Right ventricle myocardium inferior (tissue), 1 donor: ENCODE measurements around the gene HOXC10. TPM values are rescaled to one million over a fixed set of nuclear protein-coding genes. Genes with fewer than 3 reads are reported as not detected.

Experiments used
- ATAC-seq: fragments of 200-7000 bp; cut with Tn5 transposase; one replicate; pipeline ENCODE4 v1.9.1; 2020; ENCODE audit warnings: mild to moderate bottlenecking, moderate library complexity
- DNase-seq: peaks from one replicate; pipeline ENCODE4 v3.0.0; 2021; ENCODE audit errors: missing footprints
- intact Hi-C: fragments of 100-400 bp; cut with DNase I; formaldehyde crosslinking; loops from one replicate; pipeline ENCODE4 v1.11.0; 2022
- total RNA-seq: library from RNA; stranded (reverse); fragmentation: NEBNext Ultra II Directional; extraction: Animal tissue kit (Norgen Biotek cat#: 25700); gene quantifications from one replicate; pipeline ENCODE4 v1.2.1, GENCODE V29; 2021
- donor health status: DM: no; HTN: yes; CAD: no; lungs with severe emphysema.

Gene HOXC10
- total RNA-seq, 1 donor from 2014 or later, result not detected

DNA sequence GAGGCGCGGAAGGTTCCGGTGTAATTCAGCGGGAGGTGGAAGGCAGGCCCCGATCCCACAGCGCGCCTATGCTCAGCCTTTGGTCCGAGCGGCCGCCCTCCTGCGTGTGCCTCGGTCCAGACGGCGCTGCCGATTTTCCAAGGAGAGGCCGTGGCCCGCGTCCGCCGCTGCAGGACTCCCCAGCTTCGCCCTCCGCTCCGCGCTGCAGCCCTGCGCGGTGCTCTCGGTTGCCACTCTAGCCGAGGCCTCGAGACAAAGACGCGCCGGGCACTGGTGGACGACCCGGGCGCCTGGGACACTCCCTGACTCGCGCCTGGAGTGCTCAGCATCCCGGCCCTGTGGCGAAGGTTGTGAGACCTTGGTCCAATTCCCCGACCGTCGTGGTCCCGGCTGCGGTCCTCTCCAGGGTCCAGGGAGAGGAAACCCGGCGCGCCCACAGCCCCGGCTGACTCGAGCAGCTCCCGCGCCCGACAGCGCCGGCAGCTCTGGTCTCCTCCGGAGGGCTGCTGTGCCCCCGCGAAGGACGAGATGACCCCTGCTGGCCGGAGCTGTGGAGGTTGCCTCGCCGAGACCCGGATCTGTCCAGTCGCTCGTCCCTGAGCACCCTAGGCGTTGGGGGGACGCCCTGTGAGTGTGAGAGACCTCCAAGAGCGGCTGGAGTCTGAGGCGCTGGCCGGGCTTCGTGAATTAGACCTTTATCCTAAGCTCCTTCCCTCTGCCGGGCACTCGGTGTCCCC, 23.8 kb upstream of the HOXC10 start:
- DNase-seq (no peak), ATAC-seq (no peak)
- intact Hi-C loops, result no loop called here

DNA sequence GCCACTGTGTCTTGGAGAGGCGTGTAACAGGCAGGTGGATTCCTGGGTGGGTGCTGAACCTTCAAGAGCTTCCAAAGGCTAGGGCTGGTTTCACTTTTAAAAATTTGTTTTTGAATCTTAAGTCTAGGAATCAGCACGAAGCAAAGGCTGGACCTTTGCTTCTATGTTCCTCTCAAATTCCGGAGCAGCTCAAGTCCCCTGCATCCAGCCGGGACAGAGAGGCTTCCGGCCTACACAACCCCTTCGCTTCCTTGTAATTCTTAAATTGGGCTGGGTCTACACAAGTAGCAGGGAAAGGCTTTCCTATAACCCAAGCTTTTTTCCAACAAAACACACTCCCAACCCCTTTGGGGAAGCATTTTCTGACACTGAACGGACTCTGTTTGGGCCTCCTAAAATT, 21.9 kb upstream of the HOXC10 start:
- no peak for DNase-seq
- intact Hi-C loops, result no loop called here
- ATAC-seq, result no peak

DNA sequence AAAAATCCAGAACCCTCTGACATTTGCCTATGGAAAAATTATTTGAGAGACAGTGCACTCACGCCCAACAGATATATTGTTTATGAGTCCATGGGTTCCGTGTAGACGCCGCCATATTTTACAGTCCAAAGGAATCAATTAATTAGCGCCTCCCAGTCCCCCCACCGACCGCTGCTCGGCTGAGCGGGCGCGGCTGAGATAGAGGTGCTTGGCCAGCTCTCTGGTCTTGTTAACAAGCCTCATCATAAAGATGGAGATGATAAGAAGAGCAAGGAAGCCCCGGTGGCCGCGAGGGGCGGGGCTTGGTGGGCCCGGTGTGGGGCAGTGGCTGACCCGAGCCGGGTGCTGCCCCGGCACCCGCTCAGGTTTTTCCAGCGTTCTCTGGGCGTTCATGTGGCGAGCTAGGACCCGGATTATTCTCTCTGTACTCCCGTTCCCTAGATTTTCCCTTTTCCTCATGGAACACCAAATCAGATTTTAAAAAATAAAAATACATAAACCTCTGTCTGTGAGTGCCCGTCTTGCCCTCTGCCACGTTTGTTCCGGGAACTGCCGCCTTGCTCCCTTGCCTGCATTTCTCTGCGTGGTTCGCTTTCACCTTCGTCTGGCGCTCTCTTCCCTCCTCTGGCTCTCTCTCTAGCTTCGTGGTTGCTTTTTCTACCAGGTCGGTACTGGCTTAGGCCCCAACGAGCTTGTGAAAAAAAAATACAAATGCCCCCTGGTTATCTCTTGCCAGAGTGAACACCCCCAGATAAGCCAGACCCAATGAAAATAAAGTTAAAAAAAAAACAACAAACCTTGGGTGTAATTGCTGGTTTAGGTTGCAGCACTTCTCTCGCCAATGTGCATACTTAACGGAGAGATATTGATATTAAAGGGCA, 21.3 kb upstream of the HOXC10 start:
- intact Hi-C loops, result no loop called here
- no peak for ATAC-seq
- DNase-seq, result no peak

DNA sequence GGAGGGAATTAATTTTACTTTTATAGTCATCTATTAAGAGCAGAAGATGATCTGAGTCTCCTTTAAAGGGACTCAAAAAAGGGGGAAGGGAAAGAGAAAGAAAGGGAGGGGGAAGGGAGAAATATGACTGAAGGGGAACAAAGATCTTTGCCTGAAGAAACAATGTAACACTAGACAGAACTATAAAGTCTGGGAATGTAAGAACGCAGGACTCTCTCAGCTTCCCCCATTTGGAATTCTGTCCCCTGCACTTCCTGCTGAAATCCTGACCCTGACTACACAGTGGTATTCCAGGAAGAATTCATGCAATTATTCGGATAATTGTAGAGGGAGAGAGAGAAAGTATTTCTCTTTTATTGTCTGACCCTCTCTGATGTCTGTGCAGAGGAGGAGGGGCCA, 20.6 kb upstream of the HOXC10 start:
- no peak for DNase-seq
- intact Hi-C loops, result no loop called here
- ATAC-seq, result no peak

DNA sequence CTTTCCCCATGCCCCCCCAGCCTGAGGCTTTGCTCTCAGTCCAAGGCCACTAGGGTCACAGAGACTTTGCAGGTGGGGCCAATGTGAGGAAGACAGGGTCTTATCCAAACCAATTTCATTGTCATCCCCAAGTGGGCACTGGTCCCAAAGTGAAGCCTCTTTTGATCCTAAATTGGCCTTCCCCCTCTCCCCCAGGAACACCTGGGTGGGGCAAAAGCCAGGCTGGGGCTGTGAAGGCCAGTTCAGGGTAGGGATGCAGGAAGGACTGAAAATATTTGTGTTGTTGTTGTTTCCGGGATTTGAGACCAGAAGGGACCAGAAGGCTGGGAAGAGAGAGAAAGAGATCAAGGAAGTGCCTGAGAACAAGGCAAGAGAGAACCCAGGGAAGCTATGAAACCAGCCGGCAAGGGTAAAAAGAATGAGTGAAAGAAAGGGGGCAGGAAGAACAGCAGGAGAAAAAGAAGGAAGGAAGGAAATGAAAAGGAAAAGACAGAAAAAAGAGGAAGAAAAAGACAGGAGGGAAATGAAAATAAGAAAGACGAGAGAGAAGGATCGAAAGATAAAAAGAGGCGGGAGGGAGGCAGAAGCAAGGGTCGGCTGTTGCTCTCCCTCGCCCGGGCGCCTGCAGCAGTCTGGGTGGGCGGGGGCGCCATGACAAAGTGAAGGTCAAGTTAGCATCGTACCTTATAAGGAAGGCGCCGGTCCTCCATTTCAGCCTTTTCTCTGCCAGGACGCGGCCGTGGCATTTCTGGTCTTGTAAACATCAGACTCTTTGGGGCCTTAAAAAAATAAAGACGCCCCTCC, 19.5 kb upstream of the HOXC10 start:
- ATAC-seq, result no peak

DNA sequence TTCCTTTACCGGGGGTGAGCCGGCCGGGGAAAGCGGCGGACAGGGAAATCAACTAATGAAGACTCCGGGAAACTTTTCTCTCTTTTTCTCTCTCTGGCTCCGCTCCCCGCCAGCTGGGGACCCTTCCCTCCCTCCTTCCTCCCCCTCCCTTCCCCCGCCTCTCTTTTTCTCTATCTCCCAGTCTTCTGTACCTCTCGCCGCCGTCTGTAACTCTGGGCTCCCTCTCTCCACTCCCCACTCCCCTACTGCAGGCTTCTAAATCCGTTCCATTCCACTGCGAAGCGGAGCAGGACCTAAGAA, 18.9 kb upstream of the HOXC10 start:
- intact Hi-C loops, result no loop called here
- ATAC-seq (no peak), DNase-seq (no peak)

More for the DNA sequence above, 19.5 kb upstream of the HOXC10 start:
- DNase-seq, result no peak
- intact Hi-C loops, result no loop called here

DNA sequence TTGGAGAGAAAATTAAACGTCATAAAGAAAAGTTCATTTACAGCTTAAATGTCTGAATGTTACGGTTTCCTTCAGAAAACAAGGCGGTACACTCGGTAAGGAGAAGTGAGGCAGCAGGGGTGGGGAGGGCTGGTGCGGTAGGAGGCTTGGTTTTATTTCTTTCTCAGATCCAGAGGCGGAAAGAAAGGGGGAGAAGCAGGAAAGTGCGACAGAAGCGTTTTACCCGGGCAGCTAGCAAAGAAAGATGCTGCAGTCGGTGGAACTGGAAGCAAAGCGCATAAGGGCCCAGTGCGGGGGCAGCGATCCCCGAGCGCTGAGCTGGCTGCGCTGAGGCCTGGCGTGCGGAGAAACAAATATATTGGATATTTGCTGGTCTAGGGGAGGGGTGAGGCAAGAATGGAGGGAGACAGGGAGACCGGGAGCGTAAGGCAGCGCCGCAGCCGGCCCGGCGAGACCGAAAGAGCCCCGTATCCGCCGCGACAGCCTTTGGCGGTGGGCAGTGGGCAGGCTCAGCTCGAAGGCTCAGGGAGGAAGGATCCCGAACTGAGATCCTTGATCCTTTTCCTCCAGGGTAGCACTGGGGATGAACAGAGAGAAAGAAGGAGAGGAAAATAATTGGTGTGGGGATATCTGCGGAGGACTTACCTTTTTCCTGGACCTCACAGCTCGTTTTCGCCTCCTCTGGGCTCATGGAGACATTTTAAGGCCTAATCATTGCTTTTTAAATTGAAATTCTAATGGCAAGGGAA, 18.4 kb upstream of the HOXC10 start:
- no peak for DNase-seq
- intact Hi-C loops, result no loop called here
- ATAC-seq, result no peak

DNA sequence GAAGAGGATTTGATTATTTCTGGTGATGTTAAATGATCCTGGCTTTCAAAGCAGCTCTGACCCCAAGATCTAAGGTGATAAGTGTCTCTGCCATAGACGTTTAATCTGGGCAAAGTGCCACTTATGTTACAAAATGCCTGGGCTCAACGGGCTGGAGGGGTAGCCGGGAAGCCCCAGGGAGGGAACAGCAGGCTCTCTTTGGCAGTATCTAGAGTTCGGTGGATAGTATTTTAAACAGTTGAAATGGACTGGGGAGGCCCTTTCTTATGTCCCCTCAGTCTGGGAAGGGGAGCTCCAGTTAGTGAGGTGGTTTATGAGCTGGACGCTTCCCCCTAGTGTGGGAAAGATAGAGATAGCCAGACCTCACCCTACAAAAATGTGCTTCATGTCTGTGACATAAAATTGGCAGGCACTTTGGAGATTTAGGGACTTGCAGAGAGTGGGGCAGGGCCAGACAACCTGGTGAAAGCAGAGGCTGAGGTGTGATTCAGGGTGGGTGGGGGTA, 17.5 kb upstream of the HOXC10 start:
- intact Hi-C loops, result no loop called here
- DNase-seq, result no peak
- ATAC-seq, result no peak

DNA sequence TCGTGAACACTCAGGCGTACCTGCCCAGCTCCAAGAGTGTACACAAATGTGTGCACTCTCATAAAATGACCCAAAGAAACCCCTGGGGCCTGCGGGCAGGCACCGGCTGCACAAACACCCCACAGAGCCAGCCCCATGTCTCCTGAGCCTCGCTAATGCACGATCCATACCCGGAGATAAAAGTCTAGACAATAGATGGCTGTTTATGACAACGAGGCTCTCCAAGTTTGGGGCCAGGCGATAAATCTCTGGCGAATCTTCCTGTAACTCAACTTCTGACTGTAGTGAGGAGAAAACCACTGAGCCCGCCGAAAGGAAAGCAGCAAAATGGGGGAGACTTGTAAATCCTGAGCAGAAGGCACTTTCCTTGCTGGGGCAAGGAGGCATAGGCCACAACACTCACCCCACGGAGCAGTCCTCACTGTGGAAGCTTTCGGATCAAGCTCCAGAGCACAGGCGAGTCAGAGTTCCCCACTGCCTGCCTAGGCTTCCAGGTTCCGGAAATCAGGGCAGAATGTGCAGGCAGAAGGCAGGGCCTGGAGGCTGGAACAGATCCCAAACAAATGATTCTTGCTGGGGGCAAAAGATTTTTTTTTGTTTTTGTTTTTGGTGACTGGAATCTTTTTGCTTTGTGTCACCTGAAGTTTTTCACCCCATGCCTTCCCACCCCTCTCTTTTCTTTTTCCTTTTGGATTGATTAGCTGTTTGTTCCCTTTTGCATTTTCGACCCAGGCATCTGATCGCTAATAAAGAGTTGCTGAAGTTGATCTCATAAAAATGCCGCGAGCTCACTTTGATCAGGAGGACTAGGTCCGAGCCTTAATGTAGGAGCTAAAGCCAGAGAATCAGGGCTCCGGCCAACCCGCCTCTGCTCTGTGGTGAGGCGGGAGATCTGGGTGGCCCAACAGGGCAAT, 16.5 kb upstream of the HOXC10 start:
- DNase-seq (no peak), ATAC-seq (no peak)
- intact Hi-C loops, result no loop called here

DNA sequence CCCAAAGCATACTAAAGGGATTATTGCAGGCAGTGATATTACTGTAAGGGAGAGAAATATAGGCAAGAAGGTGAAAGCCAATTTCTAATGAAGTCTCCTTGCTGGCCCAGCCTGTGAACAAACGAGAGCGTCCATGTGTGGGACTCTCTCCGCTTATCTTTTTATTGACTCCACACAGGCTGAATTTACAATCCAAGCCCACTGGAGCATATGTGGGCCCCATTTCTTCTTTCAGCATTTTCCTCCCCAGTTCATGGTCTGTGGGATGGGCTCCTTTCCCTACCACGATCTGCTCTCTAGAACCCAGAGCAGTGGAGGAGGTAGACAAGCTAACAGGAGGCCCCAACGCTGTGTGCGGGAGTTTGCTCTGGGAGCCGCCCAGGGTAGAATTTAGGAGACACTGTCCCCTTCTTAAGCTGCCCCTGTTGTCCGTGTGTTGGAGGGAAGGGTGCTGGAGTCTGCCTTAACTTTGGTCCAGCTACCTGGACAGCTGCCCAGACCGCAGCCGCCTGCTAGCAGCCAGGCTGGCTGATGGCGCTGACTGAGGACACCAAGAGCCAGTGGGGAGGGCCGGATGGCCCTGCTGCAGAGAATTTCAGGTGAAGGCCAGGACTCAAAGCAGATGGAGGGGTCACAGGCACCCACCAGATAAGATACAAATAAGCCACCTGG, 15.2 kb upstream of the HOXC10 start:
- ATAC-seq, result no peak
- intact Hi-C loops, result no loop called here
- no peak for DNase-seq

DNA sequence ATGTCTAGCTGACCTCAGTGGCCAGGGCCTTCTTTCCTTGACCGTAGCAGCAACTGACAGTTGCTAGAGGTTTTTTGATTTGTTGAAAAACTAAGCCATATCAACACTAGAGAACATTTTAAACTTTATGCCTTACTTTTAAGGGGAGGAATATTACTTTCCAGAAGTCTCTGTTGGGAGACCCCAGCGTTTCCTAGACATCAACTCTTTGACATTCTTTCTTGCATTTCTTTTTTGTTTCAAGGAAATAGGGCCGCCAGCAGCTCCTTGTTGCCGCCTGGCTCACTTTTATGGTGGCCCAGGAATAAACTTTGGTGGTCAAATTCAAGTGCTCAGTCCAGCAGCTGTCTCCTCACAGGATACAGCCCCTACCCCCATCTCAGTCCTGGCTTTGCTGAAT, 14.5 kb upstream of the HOXC10 start:
- ATAC-seq, result no peak
- intact Hi-C loops, result no loop called here
- DNase-seq, result no peak

DNA sequence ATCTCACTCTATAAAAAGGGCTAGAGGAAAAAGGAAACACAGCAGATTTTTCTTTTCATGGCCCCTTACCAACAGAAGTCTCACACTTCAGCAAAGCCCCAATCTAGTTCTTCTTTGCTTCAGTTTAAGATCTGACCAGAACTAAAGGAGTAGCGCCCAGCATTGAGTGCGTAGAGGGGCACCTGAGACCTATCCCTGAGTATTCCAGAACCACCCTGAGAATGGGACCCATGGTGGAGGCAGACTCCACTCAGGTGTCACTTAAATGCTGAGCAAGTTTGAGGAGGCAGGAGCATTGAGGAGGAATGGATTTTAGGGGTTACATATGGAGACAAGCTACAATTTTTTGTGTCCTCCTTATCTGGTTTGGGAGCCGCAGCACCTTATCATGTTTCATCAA, 13.8 kb upstream of the HOXC10 start:
- intact Hi-C loops, result no loop called here
- no peak for DNase-seq
- no peak for ATAC-seq

DNA sequence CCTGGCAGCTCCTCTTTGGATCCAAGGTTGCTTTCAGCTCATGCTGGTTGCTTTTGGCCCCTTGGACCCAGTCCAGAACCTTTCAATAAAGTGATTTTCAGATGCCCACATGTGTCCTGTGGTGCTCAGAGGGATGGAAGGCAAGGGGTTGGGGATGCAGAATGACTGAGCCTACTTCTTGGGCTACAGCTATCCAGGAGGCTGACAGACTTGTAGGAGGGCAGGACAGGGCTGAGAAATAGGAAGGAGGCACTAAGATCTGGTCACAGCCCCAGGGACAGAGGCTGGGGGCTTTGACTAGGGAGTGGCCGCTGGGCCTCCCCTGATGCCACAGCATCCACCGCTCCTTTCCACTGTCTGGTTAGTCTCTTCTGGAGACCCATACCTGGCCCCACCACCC, 13.3 kb upstream of the HOXC10 start:
- ATAC-seq (no peak), DNase-seq (no peak)
- intact Hi-C loops, result no loop called here

DNA sequence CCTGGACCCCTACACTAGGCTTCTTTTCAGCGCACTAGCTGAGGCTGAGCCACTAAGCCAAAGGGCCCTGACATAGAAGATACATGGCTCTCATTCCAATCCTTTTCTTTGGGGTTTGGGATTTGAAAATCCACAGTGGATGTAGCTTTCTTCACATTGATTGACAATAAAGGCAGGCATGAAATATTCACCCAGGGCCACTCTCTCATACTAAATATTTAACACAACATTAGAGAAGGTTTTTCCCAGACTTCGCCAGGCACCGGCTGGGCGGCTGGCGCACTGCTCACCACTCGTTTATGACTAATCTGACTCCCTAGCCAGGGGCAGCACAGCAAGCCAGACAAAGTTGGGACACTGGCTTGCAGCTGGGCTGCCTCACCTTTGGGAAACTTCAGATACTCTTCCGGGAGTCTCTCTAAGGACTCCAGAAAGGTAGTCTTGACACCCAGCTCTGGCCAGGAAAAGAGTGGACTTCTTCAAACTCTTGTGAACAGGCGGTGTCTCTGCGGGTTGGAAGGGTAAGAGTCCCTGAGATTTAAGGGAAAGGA, 12.7 kb upstream of the HOXC10 start:
- ATAC-seq (no peak), DNase-seq (no peak)
- intact Hi-C loops, result no loop called here

DNA sequence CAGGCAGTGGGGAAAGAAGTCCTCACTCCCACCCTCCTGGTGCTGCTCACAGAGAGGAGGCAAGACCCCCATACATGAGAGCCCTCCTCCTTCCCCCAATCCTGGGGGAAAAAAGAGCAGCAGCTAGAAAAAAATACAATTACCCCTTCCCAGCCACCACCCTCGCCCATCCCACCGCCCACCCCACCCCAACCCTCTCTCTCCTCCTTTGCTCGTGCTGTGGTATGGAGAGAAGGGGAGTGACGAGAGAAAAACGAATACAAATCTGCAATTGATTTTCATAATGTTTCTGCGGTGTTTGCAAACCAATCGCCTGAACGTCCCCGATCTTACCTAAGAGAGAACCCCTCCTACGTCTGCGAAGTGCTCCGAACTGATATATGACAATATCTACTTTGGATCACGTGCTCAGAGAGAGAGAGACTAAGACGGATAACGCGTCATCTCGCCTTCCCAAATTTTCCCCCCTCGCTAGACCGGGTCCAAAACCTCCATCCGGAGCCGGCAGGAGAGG, 12.2 kb upstream of the HOXC10 start, which contains the start of gene HOXC11:
Gene HOXC11 (plus strand): TSS at position 405 of the 514 bp plus-strand sequence. CDS start 116 bp downstream, outside the sequence.
- intact Hi-C loops, result no loop called here
- DNase-seq, result no peak
- no peak for ATAC-seq

DNA sequence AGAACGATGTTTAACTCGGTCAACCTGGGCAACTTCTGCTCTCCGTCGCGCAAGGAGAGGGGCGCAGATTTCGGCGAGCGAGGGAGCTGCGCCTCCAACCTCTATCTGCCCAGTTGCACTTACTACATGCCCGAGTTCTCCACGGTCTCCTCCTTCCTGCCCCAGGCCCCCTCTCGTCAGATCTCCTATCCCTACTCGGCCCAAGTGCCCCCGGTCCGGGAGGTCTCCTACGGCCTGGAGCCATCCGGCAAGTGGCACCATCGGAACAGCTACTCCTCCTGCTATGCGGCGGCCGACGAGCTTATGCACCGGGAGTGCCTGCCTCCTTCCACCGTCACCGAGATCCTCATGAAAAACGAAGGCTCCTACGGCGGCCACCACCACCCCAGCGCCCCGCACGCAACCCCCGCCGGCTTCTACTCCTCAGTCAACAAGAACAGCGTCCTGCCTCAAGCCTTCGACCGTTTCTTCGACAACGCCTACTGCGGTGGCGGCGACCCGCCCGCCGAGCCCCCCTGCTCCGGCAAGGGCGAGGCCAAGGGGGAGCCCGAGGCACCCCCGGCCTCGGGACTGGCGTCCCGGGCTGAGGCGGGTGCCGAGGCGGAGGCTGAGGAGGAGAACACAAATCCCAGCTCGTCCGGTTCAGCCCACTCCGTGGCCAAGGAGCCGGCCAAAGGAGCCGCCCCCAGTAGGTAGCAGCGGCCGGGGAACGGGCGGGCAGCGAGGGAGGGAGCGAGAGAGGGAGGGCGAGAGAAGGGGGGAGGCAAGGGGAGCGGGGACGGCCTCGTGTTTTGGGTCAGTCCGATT, 11.5 kb upstream of the HOXC10 start:
- ATAC-seq, result peak; percentile 34
- no peak for DNase-seq
- intact Hi-C loops, result no loop called here
